H1 (cell line): Measurements from ENCODE around the gene ALDH7A1.
A peak's percentile ranks its signal among the peaks of the same experiment; 100 is the strongest.

Experiments used
- ATF3 ChIP-seq: IDR thresholded peaks from 2 replicates; pipeline ENCODE4 v1.6.1; 2011; ENCODE audit warnings: low read depth, mild to moderate bottlenecking, low read length; ENCODE audit not compliant: insufficient read depth
- BACH1 ChIP-seq: IDR thresholded peaks from 2 replicates; pipeline ENCODE4 v1.6.1; 2012; ENCODE audit warnings: low read length, improper control_type of control experiment
- CEBPB ChIP-seq: IDR thresholded peaks from 2 replicates; pipeline ENCODE4 v1.6.1; 2012; ENCODE audit warnings: low read depth, low read length
- CTCF ChIP-seq, 3 experiments: IDR thresholded peaks; 1 replicate in 2 of 3; 2 replicates in 1 of 3; pipeline versions ENCODE4 v1.5.1 to v1.6.1; 2011; ENCODE audit warnings: low read length in 3 of 3, mild to moderate bottlenecking in 3 of 3, inconsistent platforms in 2 of 3, low read depth in 1 of 3, moderate library complexity in 1 of 3; ENCODE audit not compliant: insufficient read depth in 1 of 3; ENCODE audit errors: control extremely low read depth in 1 of 3
- EGR1 ChIP-seq: IDR thresholded peaks from 2 replicates; pipeline ENCODE4 v1.6.1; 2011; ENCODE audit warnings: low read depth, low read length, borderline replicate concordance
- GTF2F1 ChIP-seq: IDR thresholded peaks from 2 replicates; pipeline ENCODE4 v1.6.1; 2012; ENCODE audit warnings: low read depth, low read length, improper control_type of control experiment, borderline replicate concordance
- MAFK ChIP-seq: IDR thresholded peaks from 2 replicates; pipeline ENCODE4 v1.6.1; 2012; ENCODE audit warnings: low read depth, mild to moderate bottlenecking, improper control_type of control experiment, low read length
- POLR2A ChIP-seq, 2 experiments: IDR thresholded peaks; 1 replicate in 1 of 2; 2 replicates in 1 of 2; pipeline ENCODE4 v1.6.1; 2011; ENCODE audit warnings: low read depth in 2 of 2, low read length in 2 of 2, mild to moderate bottlenecking in 2 of 2; ENCODE audit errors: control extremely low read depth in 1 of 2
- RAD21 ChIP-seq, 2 experiments: IDR thresholded peaks in 1 of 2; conservative IDR thresholded peaks in 1 of 2; 2 replicates each; pipeline ENCODE4 v1.6.1; 2011; ENCODE audit warnings: low read depth in 2 of 2, low read length in 2 of 2, improper control_type of control experiment in 1 of 2, inconsistent platforms in 1 of 2, mild to moderate bottlenecking in 1 of 2, moderate library complexity in 1 of 2
- RNF2 ChIP-seq: fragments of 200-900, 300-1000 bp; sonication (generic); IDR thresholded peaks from 2 replicates; pipeline ENCODE4 v1.7.1; 2016; ENCODE audit warnings: borderline replicate concordance, low read depth, mild to moderate bottlenecking, antibody characterized with exemption, low read length; ENCODE audit not compliant: poor library complexity, severe bottlenecking; ENCODE audit errors: missing control alignments
- SIN3A ChIP-seq, 2 experiments: IDR thresholded peaks in 1 of 2; conservative IDR thresholded peaks in 1 of 2; 2 replicates each; pipeline ENCODE4 v1.6.1; 2011 to 2012; ENCODE audit warnings: low read length in 2 of 2, improper control_type of control experiment in 1 of 2, low read depth in 1 of 2, mild to moderate bottlenecking in 1 of 2
- SRF ChIP-seq: IDR thresholded peaks from 2 replicates; pipeline ENCODE4 v1.6.1; 2011; ENCODE audit warnings: mild to moderate bottlenecking, low read depth, low read length, moderate library complexity

- TF ChIP-seq POLR2A (IDR thresholded peaks at IDR 0.05; ENCODE audit: control extremely low read depth in 1 of 2, low read depth in 2 of 2, low read length in 2 of 2) (no peak), EGR1 (no peak), SIN3A (conservative IDR thresholded peaks at IDR 0.05 in 1 of 2, IDR thresholded peaks at IDR 0.05 in 1 of 2; ENCODE audit: low read depth in 1 of 2, low read length in 2 of 2) (no peak), RAD21 (IDR thresholded peaks at IDR 0.05 in 1 of 2, conservative IDR thresholded peaks at IDR 0.05 in 1 of 2; ENCODE audit: low read depth in 2 of 2, low read length in 2 of 2) (peak; percentile 45 to 52), BACH1 (no peak), RNF2 (no peak), CTCF (IDR thresholded peaks at IDR 0.05; ENCODE audit: control extremely low read depth in 1 of 3, insufficient read depth in 1 of 3, low read depth in 1 of 3, low read length in 3 of 3) (peak; percentile 45 to 64 (median 57)), GTF2F1 (no peak), CEBPB (no peak), ATF3 (no peak), SRF (no peak), MAFK (no peak)
Measured at GRCh38 chr5:126544087-126544740, 50.8 kb downstream of the ALDH7A1 start.
